HG02970 (cell line): ENCODE data around the gene STARD9.

Experiments
- ATAC-seq: cut with Tn5 transposase; IDR thresholded peaks from one replicate; pipeline ENCODE4 v1.9.1; 2021; ENCODE audit warnings: mild to moderate bottlenecking, moderate library complexity, moderate number of reproducible peaks; ENCODE audit not compliant: unreplicated experiment, low FRiP score

The STARD9 gene

DNA sequence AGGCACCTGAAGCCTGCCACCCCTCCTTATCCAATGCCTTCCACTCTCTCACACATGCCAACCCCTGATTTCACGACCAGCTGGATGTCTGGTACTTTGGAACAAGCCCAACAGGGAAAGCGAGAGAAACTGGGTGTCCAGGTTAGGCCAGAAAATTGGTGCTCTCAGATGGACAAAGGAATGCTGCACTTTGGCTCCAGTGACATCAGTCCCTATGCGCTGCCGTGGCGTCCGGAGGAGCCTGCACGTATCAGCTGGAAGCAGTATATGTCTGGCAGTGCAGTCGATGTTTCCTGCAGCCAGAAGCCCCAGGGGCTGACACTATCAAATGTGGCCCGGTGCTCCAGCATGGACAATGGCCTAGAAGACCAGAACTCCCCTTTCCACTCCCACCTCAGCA is 116.4 kb downstream of the STARD9 start:
- no peak for ATAC-seq

- ATAC-seq, result no peak
Measured at GRCh38 chr15:42692536-42692935, 117.1 kb downstream of the STARD9 start.

GRCh38 chr15:42692997-42693396 is 117.6 kb downstream of the STARD9 start:
- ATAC-seq, result no peak

DNA sequence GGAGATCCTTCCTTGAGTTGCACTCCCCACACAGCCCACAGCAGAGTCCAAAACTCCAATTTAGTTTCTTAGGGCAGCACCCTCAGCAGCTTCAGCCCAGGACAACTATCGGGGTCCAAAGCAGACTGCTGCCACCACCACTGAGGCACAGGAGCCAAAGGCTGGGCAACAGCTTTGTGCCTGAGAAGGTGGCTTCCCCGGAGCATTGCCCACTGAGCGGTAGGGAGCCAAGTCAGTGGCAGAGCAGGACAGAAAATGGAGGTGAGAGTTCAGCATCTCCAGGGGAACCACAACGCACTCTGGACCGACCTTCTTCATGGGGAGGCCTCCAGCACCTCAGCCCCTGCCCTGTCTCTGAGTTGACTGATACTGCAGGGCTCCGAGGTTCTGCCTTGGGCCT is 118.1 kb downstream of the STARD9 start:
- no peak for ATAC-seq

DNA sequence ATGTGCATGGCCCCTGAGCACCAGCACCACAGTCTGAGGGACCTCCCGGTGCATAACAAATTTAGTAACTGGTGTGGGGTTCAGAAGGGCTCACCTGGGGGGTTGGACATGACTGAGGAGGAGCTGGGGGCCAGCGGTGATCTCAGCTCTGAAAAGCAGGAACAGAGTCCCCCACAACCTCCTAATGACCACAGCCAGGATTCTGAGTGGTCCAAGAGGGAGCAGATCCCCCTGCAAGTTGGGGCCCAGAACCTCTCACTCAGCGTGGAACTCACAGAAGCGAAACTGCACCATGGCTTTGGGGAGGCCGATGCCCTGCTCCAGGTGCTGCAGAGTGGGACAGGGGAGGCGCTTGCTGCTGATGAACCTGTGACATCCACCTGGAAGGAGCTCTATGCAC is 118.5 kb downstream of the STARD9 start:
- ATAC-seq, result no peak

DNA sequence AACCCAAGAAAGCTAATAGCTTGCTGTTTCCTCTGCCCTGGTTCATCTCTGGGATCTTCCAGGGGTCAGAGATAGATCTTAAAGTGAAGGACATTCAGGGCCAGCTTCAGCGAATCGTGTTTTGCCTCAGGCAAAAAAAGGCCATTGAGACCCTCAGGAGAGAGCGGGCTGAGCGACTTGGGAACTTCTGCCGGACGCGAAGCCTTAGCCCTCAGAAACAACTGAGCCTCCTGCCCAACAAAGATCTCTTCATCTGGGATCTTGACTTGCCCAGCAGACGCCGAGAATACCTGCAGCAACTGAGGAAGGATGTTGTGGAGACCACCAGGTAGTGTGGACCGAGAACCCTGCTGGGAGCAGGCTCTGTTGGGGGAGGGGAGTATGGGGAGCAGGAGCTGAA is 119.0 kb downstream of the STARD9 start:
- no peak for ATAC-seq

DNA sequence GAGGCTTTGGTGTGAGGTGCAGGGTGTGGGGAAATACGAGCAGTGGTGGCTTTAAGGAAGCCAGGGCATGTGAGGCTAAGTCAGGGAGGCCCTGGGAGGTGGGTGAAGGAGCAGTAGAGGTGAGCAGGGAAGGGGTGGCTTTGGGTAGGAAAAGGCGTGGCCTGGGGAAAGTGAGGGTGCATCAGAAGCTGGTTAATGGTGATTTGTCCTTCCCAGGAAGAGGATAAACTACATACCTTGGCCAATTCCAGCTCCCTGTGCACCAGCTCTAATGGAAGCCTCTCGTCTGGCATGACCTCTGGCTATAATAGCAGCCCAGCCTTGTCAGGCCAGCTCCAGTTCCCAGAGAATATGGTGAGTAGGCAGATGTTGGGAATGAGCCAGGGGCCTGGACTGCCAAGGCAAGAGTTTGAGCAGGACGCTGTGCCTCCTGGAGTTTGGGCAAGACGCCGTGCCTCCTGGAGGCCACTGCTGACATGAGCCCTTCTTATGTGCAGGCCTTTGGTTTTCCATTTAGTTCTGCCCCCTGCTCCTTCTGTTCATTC is 120.2 kb downstream of the STARD9 start:
- ATAC-seq, result no peak

GRCh38 chr15:42696626-42697025 is 121.2 kb downstream of the STARD9 start:
- no peak for ATAC-seq

- ATAC-seq, result no peak
Measured at GRCh38 chr15:42704492-42704926, 129.1 kb downstream of the STARD9 start.

DNA sequence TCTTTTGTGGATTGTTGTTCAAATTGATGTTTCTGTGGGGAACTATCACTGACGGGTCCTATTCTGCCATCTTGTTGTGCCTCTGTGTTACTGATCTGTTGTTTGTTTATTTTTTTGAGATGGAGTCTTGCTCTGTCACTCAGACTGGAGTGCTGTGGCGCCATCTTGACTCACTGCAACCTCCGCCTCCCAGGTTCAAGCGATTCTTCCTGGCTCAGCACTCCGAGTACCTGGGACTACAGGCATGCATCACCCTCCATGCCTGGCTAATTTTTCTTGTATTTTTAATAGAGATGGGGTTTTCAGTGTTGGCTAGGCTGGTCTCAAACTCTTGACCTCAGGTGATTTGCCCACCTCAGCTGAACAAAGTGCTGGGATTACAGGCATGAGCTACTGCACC is 129.9 kb downstream of the STARD9 start:
- no peak for ATAC-seq

DNA sequence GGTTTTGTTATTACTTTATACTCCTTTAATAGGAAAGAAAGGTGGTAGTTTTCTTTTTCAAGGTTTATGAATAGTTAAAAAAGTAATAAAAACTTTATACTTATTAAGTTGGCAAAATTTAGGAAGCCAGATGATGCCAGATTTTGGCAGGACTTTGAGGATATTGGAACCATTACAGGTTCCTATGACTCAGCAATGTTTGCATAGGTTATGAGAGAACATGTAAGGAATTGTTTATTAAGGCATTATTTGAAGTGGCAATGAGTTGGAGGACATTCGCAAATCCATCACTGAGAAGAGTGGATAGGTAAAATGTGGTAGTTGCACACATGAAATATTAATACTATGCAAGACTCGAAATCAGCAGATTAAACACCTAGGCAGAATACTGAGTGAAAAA is 131.7 kb downstream of the STARD9 start:
- no peak for ATAC-seq

DNA sequence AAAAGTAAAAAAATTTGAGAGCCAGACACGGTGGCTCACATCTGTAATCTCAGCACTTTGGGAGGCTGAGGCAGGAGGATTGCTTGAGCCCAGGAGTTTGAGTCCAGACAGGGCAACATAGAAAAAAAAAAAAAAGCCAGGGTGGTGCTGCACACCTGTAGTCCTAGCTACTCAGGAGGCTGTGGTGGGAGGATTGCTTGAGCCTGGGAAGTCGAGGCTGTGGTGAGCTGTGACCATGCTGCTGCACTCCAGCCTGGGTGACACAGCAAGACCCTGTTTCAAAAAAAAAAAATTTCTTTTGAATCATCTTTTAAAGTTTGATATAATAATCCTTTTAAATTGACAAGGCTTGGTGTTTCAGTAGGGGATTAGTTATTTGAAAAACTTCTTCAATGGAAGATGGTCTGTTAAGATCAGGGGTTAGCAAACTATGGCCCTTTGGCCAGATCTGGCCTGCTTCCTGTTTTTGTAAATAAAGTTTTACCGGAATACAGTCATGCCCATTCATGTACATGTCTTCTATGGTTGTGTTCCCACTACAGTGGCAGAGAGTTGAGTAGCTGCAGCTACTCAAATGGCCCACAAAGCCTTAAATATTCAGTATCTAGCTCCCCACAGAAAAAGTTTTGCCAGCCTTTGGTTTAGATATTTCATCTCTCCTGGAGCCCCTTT is 132.6 kb downstream of the STARD9 start:
- ATAC-seq, result no peak

DNA sequence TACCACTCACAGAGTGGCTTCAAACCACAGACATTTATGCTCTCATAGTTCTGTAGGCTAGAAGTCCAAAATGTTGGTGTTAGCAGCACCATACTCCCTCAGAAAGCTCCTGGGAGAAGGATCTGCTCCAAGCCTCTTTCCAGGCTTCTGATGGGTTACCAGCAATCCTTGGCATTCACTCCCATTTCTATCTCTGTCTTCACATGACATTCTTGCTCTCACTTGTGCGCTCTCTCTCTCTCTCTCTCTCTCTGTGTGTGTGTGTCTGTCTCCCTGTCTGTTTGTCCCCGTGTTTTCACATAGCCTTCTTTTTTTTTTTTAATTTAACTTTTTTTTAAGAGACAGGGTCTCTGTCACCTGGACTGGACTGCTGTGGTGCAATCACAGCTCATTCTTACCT is 135.3 kb downstream of the STARD9 start:
- no peak for ATAC-seq

DNA sequence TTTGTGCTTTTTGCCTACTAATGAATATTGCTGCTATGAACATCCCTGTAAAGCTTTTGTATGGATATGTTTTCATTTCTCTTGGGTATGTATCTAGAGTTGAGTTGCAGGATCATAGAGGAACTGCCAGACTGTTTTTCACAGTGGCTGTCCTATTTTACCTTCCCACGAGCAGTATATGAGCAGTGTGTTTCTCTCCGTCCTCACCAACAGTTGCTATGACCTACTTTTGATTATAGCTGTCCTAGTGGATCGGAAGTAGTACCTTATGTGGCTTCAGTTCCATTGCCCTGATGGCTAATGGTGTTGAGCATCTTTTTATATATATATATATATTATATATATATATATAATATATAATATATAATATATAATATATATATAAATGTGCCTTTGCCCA is 136.3 kb downstream of the STARD9 start:
- ATAC-seq, result no peak

- no peak for ATAC-seq
Measured at GRCh38 chr15:42712584-42712983, 137.2 kb downstream of the STARD9 start.

DNA sequence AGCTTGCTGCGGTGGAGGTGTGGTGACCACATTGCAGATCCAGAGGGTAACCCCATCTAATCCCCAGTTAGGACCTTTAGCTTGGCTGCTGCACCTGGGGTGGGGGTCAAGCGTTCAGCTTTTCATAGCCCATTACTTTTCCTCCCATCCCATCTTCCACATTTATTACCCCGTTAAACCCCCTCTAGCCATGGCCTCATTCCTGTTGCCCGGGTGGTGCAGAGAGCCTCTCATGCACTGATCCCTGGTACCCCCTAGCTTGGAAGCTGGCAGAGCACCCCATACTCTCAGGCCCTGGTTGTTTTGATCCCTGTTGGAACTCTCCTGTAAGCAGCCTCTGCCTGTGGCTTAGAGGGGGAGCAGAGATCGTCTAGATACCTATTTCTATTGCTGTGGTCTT is 140.7 kb downstream of the STARD9 start:
- no peak for ATAC-seq

DNA sequence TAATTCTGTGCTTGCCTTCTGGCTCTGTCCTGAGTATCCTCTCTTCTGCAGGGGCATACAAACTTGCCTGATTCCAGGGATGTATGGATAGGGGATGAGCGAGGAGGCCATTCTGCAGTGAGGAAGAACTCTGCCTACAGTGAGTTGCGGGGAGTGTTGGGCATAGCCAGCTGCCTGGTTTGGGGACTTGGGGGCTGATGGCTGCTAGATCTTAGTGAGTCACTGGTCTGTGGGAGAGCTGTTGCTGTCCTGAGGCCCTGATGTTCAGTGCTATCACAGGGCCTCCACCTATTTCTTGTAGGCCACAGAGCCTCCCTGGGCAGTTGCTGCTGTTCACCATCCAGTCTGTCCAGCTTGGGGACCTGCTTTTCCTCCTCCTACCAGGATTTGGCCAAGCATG is 141.2 kb downstream of the STARD9 start:
- ATAC-seq, result no peak

- ATAC-seq, result no peak
Measured at GRCh38 chr15:42719043-42719442, 143.6 kb downstream of the STARD9 start.

DNA sequence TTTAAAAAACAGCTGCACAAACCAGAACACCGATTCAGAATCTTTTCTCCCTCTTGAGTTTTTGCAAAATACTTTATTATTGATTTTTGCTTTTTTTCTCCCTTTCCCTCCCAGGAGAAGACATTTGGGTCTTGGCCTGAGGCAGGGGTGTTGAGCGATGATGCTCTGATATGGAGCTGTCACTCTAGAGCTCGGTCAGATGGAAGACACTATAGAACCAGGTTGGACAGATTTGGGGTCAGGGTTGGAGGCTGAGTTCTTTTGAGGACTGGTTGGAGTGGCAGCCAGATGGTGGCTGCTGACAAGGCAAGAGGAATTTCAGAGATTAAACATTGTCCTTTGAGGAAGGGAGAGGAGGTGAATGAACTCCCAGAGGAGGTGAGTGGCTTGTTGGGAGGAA is 144.7 kb downstream of the STARD9 start:
- ATAC-seq, result no peak

GRCh38 chr15:42721016-42721415 is 145.6 kb downstream of the STARD9 start:
- ATAC-seq, result no peak

DNA sequence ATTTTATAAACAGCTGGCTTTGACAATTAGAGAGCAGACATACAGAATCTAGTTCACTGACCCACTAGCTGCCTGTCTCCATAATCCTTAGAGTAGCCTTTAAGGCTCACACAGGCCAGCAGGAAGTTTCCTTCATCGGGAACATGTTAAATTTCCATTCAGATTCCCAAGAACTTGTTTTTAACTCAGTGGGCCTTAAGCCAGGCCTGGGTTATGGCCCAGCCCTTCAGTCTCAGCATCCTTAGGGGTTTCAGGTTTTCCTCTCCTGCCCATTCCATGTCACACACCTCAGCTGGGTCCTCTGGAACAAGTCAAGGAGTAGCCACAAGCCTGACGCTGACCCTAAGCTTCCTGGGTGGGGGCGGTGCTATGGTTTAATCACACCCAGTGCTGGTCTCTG is 146.5 kb downstream of the STARD9 start:
- no peak for ATAC-seq

DNA sequence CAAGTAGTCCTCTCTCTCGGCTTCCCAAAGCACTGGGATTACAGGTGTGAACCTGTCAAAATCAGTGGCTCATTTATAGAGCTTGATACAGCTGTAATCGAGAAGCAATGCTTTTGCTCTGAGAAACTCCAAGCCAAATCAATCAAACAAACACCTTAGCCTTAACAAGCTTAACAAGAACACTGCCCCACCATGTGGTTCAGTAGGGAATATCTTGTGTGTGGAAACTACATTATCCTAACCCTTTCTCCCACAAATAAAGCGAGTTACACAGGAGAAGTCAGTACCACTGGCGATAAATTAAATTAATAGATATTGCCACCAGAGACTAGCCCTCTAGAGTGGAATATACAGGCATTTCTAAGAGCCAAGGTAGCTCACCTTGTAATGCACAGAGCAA is 147.7 kb downstream of the STARD9 start:
- no peak for ATAC-seq

- no peak for ATAC-seq
Measured at GRCh38 chr15:42724276-42724675, 148.9 kb downstream of the STARD9 start.
